NCI-H1417 treated with DMSO at 0.1 percent for 48 hours (cell line): ENCODE results near the gene BGN.

Experiments used
- DNase-seq: peaks from one replicate; lab custom pipeline; 2025; lab: John Stamatoyannopoulos, UW

Gene BGN

DNA sequence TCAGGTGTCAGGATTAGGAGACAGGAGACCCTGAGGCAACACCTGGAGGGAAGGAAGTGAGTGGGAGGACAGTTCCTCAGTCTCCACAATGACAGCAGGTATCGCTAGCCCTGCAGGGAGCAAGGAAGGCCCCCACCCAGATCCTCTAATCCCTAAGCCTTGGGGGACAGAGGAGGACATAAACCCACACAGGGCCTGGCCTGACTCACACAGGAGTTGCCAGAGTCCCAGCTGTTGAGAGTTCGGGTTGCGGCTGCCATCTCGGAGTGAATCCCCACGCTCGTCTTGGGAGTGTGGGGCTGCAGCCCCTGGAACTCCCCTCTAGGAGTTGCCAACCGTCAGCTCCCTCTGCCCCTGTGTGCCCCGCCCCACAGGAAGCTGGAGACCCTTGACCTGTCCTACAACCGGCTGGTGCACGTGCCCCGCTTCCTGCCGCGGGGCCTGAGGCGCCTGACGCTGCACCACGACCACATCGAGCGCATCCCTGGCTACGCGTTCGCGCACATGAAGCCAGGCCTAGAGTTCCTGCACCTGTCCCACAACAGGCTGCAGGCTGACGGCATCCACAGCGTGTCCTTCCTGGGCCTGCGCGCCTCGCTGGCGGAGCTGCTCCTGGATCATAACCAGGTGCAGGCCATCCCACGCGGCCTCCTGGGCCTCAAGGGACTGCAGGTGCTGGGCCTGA lies 9.2 kb upstream of the BGN start:
- DNase-seq: no peak

DNA sequence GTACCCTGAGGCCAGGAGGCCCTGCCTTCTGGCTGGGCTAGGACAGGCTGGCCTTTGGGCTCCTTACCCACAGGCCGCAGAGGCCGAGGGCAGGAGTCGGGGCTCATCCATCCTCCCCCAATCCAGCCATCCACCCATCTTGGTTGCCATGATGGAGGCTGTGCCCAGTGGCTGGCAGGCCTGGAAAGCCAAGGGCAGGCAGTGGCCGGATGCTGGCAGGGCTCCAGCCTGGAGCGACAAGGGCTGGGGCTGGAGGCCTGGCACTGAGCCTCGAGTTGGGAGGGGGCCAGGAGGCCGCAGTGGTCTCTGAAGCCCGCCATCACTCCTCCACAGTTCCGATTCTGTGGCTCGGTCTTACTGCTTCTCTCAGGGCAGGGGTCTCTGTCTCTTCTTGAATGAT lies 8.6 kb upstream of the BGN start:
- no peak for DNase-seq

DNA sequence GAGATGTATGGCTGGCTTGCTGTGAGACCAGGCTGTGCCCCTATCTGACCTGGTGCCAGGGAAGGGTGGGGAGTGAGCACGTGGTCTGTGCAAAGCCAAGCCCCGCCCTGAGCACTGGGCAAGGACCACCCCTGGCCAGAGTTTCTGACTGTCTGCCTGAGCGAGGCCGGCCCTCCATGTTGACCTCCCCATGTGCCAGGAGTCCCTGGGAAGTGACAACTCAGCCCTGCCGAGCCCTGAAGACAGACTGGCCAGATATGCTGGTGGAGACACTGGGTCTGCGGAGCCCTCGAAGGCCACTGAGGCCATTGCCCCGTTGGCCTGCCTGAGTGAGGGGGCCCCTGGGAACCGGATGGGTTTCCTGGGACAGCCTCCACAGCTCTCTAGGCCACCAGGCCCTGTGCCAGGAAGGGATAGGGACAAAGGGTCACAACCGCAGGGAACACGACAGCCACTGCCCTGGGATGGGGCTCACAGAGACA lies 7.1 kb upstream of the BGN start:
- no peak for DNase-seq

- DNase-seq: no peak
These were observed 6.4 kb upstream of the BGN start for GRCh38 chrX:153488231-153488914.

GRCh38 chrX:153490217-153490930 lies 4.4 kb upstream of the BGN start:
- DNase-seq: no peak

GRCh38 chrX:153491351-153491914 lies 3.3 kb upstream of the BGN start:
- DNase-seq: no peak

- no peak for DNase-seq
These were observed 2.9 kb upstream of the BGN start for GRCh38 chrX:153491918-153492317.

GRCh38 chrX:153492543-153492942 lies 2.2 kb upstream of the BGN start:
- no peak for DNase-seq

DNA sequence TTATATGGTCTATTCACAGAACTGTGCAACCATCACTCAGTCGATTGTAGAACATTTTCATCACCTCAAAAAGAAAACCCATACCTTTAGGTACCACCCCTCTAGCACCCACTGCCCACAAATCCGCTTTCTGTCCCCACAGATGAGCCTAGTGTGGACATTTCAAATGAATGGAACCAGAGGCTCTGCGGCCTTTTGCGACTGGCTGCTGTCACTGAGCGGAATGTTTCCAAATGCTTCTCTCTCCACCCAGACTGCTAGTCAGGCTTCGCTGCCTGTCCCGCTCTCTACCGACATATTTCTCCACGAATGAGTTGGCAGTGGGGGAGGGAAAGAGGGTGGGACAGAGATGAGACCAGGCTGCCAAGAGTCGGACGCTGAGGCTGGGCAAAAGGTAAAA lies 1.7 kb upstream of the BGN start:
- no peak for DNase-seq

GRCh38 chrX:153494061-153494460 lies 719 bp upstream of the BGN start:
- no peak for DNase-seq

DNA sequence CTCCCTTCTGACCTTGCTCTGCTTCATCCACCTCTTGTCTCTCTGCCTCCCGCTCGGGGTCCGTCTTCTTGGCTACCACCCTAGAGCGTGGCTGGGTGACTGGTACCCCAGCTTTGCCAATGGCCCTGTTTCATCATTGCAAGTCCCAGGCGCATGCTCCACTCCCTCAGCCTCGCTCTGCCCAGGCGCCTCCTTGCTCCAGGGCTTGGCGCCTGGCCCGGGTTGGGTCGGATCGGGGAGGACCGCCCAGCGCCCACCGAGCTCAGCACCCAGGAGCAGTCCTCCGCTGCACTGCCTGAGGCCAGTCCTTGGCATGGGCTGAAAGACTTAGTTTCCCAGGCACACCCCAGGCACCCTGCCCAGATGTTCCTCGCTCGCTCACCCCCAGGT lies 577 bp downstream of the BGN start:
- DNase-seq: no peak

- no peak for DNase-seq
These were observed 1.3 kb downstream of the BGN start for GRCh38 chrX:153495903-153496589.

- no peak for DNase-seq
These were observed 1.8 kb downstream of the BGN start for GRCh38 chrX:153496590-153496959.

DNA sequence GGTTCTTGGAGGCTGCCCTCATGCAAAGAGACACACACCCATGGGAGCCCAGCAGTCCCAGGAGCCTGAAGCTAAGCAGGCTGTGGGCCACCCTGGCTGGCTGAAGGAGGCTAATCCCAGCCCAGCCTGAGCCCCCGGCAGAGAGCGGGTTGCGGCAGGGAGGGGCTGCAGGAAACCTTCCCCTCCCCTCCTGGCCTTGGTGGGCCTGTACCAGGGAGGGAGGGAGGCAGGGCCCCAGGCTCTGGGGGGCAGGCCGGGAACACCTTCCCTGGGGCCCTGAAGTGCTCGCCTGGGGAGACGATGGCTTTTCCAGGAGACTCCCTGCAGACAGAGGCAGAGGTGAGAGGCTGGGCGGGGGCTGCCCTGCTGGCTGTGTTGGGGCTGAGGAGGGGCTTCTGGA lies 3.7 kb downstream of the BGN start:
- DNase-seq: no peak

GRCh38 chrX:153499341-153499740 lies 4.6 kb downstream of the BGN start:
- DNase-seq: no peak

- DNase-seq: no peak
These were observed 5.1 kb downstream of the BGN start for GRCh38 chrX:153499876-153500275.

DNA sequence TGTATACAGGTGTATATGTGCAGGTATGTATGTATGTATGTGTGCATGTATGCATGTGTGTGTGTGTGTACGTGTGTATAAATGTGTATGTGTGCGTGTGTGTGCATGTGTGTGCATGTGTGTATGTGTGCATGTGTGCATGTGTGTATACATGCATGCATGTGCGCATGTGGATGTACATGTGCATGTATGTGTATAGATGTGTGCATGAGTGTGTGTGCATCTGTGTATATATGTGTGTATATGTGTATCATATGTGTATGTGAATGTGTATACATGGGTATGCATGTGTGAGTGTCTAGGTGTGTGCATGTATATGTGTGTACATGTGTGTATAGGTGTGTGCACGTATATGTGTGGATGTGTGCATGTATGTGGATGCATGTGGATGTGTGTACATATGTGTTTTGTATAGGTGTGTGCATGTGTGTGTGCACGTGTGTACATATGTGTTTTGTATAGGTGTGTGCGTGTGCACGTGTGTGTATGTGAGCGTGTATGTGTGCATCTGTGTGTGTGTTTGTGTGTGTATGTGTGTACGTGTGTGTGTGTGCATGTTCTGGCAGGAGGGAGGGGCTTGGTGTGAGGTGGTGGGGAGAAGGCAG lies 6.0 kb downstream of the BGN start:
- no peak for DNase-seq

DNA sequence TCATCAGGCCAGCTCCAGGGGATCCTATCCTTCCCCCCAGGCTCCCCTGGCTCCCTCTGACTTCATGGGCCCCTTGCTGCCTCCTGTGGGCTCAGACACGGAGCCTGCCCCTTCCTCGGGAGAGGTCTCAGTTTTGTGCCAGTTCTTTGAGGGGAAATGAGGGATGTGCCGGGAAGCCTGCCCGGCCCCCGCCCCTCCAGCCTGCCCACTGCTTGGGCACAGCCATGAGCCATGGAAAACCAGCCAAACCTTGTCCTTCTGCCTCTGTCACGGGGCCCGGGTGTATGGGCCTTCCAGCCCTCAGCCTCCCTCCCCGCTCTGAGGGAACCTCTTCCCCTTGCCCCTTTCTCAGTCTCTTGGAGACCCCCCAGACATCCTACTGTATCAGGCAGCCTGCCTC lies 6.8 kb downstream of the BGN start:
- no peak for DNase-seq

DNA sequence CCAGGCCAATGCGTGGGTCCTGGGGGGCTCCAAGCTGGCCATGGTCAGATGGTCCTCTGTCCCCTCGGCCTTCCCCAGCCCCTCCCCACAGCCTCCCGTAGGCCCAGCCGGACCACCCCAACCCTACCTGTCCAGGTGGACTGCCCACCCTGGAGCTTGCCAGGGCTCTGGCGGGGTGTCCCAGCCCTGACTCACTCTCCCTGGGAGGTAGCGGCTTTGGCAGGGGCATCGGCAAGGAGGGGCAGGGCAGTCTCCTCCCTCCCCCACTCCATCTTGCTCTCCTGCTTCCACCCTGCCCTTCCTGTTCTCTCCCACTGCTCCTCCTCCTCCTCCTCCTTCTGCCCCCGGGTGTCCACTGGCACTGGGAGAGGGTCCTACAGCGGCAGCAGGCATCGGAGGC lies 7.4 kb downstream of the BGN start:
- no peak for DNase-seq

- no peak for DNase-seq
These were observed 8.0 kb downstream of the BGN start for GRCh38 chrX:153502796-153503195.

DNA sequence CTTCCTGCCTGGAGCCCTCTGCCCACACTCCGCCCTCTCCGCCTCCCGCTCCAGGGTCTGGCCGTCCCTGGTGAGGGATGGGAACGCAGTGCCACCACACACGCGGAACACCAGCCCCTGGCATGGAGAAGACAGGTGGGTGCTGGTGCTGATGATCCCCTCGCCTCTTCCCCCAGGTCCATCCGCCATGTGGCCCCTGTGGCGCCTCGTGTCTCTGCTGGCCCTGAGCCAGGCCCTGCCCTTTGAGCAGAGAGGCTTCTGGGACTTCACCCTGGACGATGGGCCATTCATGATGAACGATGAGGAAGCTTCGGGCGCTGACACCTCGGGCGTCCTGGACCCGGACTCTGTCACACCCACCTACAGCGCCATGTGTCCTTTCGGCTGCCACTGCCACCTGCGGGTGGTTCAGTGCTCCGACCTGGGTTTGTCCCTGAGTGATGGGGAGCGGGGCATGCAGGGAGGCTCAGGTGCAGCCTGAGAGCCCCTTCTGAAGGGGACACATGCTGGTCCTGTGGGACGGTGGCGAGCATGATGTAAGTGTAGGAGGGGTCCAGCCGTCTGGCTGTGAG lies 9.8 kb downstream of the BGN start:
- DNase-seq: no peak

GRCh38 chrX:153505361-153505760 lies 10.6 kb downstream of the BGN start:
- no peak for DNase-seq
